Left lung (tissue), 10 donors: Measurements from ENCODE around the gene GPR107. TPM values are rescaled to one million over a fixed set of nuclear protein-coding genes. Genes with fewer than 3 reads are reported as not detected.

Experiments used
- ATAC-seq: fragments of 200-7000 bp; cut with Tn5 transposase; one replicate; pipeline ENCODE4 v1.9.1; 2020; ENCODE audit warnings: moderate library complexity
- DNase-seq, 4 donors: peaks; one replicate each; pipeline ENCODE4 v3.0.0-alpha.2; 2013 to 2020
- H3K27ac ChIP-seq, 2 donors: fragments of 200-600 bp; sonication (generic) in 1 of 2; one replicate each; pipeline versions ENCODE4 v1.5.0 to v1.8.0; 2020 to 2021
- H3K27me3 ChIP-seq, 2 donors: fragments of 200-600 bp; sonication (generic) in 1 of 2; one replicate each; pipeline versions ENCODE4 v1.5.0 to v1.8.0; 2020 to 2021
- H3K36me3 ChIP-seq, 2 donors: fragments of 200-600 bp; sonication (generic) in 1 of 2; one replicate each; pipeline versions ENCODE4 v1.5.0 to v1.8.0; 2020 to 2021
- H3K4me1 ChIP-seq, 2 donors: fragments of 200-600 bp; one replicate each; pipeline ENCODE4 v1.8.0; 2021
- H3K4me3 ChIP-seq, 2 donors: fragments of 200-600 bp; sonication (generic) in 1 of 2; one replicate each; pipeline versions ENCODE4 v1.5.0 to v1.8.0; 2020 to 2021; ENCODE audit warnings: mild to moderate bottlenecking in 1 of 2
- H3K9me3 ChIP-seq, 2 donors: fragments of 200-600 bp; sonication (generic) in 1 of 2; one replicate each; pipeline versions ENCODE4 v1.5.0 to v1.8.0; 2020 to 2021
- intact Hi-C, 2 donors: fragments of 100-400 bp; cut with DNase I; formaldehyde crosslinking; loops; one replicate each; pipeline versions ENCODE4 v1.11.2 to v1.14.2; 2022
- polyA plus RNA-seq, 6 donors: library from polyadenylated mRNA; unstranded; fragments of 120-200 nt; gene quantifications; one replicate each; pipeline ENCODE4 v1.2.1, GENCODE V29; 2013; ENCODE audit not compliant: insufficient read length in 6 of 6
- total RNA-seq, 2 donors: library from RNA; stranded (reverse); fragmentation: NEBNext Ultra II Directional; extraction: Animal tissue kit (Norgen Biotek cat#: 25700); gene quantifications; one replicate each; pipeline ENCODE4 v1.2.1, GENCODE V29; 2021
- TF ChIP-seq, protein P1 (sequence below), 2 donors: fragments of 200-600 bp; sonication (generic) in 1 of 2; IDR thresholded peaks; one replicate each; pipeline versions ENCODE4 v1.5.0 to v1.8.0; 2021; ENCODE audit warnings: antibody characterized with exemption in 2 of 2
- donor health status: DM: no; HTN: yes; CAD: no.
- donor health status: DM: no; HTN: no; CAD: no.

The GPR107 gene
- total and polyA plus RNA-seq, 8 donors = 43.0 to 52.4 (median 47.6) TPM

DNA sequence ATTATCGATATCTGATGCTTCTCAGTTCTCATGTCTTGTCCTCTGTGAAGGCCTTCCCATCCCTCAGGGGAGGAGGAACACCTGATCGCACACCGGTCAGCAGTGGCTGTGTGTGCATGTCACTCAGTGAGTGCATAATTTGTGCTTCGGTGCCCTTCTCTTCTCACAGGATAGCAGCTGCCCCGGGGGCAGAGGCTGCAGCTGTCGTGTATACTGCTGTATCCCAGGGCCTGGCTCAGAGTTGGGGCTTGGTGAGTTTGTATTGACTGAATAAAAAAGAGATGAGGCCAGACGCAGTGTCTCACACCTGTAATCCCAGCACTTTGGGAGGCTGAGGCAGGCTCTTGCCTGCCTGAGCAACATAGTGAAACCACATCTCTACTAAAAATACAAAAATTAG is 68.8 kb downstream of the GPR107 start:
- ATAC-seq (no peak), DNase-seq (no peak)
- intact Hi-C loops = loop anchor here in 1 of 2 donors (10.0 kb wide), 1 partner anchor 112 kb away; no protein-coding TSS in a partner anchor
- Histone ChIP-seq H3K4me1 (peaks cover 0 to 7% of the 10 kb centered on the region in 2 donors), H3K36me3 (peaks cover 0 to 86% of the 10 kb centered on the region in 2 donors), H3K9me3 (no peaks in the 10 kb centered on the region), H3K4me3 (no peak overlapping the region), H3K27ac (no peak overlapping the region), H3K27me3 (no peaks in the 10 kb centered on the region)
- TF ChIP-seq, protein P1, sequence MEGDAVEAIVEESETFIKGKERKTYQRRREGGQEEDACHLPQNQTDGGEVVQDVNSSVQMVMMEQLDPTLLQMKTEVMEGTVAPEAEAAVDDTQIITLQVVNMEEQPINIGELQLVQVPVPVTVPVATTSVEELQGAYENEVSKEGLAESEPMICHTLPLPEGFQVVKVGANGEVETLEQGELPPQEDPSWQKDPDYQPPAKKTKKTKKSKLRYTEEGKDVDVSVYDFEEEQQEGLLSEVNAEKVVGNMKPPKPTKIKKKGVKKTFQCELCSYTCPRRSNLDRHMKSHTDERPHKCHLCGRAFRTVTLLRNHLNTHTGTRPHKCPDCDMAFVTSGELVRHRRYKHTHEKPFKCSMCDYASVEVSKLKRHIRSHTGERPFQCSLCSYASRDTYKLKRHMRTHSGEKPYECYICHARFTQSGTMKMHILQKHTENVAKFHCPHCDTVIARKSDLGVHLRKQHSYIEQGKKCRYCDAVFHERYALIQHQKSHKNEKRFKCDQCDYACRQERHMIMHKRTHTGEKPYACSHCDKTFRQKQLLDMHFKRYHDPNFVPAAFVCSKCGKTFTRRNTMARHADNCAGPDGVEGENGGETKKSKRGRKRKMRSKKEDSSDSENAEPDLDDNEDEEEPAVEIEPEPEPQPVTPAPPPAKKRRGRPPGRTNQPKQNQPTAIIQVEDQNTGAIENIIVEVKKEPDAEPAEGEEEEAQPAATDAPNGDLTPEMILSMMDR (IDR thresholded peaks at IDR 0.05) = no peak

DNA sequence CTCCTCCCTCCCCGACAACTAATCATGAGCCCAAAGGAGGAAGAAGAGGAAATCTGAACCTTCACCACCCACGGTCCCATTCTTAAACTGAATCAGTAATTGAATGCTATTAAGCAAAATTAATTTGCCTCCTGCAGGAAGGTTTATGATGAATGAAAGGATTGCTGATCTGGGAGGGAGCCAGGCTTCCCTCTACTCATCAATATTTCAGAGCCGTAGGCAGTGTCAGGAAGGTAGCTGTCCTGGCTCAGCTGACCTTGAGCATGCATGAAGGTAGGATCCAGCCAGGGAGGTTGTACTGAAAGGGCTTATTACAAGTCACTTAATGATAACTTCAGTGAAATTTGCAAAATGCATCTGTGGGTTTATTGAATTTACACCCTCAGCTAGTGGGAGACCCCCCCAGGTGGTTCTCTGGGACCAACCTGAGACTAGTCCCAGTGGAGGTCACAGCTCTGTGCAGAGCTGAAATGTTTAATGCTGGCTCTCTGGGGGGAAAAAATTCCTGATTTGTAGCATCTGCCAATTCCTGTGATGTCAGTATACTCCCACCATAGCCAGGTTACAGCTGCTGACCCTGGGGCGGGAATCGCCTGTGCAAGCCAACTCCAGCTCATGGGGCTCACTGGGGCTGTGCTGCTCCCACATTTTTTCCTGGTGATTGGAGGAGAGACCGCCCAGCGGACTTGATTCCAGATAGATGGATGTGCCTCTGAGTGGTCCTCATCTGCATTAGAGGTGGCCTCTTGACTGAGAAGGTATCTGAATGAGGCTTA is 70.6 kb downstream of the GPR107 start:
- Histone ChIP-seq H3K27me3 (no peaks in the 10 kb centered on the region), H3K36me3 (peaks cover 0 to 88% of the 10 kb centered on the region in 2 donors), H3K27ac (no peak overlapping the region), H3K4me3 (no peak overlapping the region), H3K4me1 (peaks cover 11 to 25% of the 10 kb centered on the region in 2 donors), H3K9me3 (no peaks in the 10 kb centered on the region)
- TF ChIP-seq, protein P1 (IDR thresholded peaks at IDR 0.05) = no peak
- DNase-seq = no peak
- no peak for ATAC-seq
- intact Hi-C loops = loop anchor here in 1 of 2 donors (10.0 kb wide), 1 partner anchor 111 kb away; no protein-coding TSS in a partner anchor

DNA sequence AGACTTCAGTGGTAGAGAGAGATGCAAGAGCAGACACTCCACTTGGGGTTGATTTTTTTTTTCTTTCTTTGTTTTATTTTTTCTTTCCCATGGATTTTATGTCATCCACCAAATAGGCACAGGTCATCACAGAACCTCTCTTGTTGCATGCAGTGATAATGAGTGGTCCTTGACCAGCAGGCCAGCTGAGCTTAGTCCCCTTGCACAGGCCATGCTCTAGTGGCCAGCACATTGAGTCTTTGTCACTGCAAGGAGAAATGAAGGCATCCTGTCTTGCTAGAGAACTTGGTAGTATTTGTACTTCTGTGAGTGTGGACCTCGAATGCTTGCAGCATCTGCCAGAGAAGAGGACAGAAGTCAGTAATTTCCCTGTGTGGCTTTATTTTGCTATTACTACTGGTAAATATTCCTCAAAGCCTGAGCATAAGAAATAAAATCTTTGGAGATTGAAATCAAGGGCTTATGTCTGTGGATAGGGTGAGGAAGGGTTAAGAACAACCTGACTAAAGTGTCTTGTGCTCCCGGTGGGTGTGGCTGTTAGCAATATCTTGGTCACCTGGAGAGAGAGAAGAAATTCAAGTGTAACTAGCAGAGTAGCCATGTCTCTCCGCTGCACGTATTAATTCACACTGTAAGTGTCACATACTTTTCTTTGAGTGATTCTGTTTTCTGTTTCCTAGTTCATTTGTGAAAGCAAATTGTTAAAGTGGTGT is 73.2 kb downstream of the GPR107 start:
- H3K4me3 ChIP-seq = no peak overlapping the region
- TF ChIP-seq, protein P1 (IDR thresholded peaks at IDR 0.05) = no peak
- peaks cover 0 to 90% of the 10 kb centered on the region in 2 donors for H3K36me3 ChIP-seq
- no peaks in the 10 kb centered on the region for H3K9me3 ChIP-seq
- DNase-seq (no peak), ATAC-seq (peak; percentile 14)
- peaks cover 11 to 33% of the 10 kb centered on the region in 2 donors for H3K4me1 ChIP-seq
- H3K27me3 ChIP-seq = no peaks in the 10 kb centered on the region
- intact Hi-C loops = loop anchor here in 1 of 2 donors (10.0 kb wide), 1 partner anchor 108 kb away; no protein-coding TSS in a partner anchor
- no peak overlapping the region for H3K27ac ChIP-seq

GRCh38 chr9:130128251-130128650 is 74.5 kb downstream of the GPR107 start:
- intact Hi-C loops = loop anchor here in 1 of 2 donors (10.0 kb wide), 1 partner anchor 107 kb away; no protein-coding TSS in a partner anchor
- Histone ChIP-seq H3K27ac (peak overlapping the region; percentile 74 to 81), H3K4me1 (peaks cover 11 to 33% of the 10 kb centered on the region in 2 donors), H3K4me3 (no peak overlapping the region), H3K27me3 (no peaks in the 10 kb centered on the region), H3K9me3 (no peaks in the 10 kb centered on the region), H3K36me3 (peaks cover 0 to 90% of the 10 kb centered on the region in 2 donors)
- DNase-seq (no peak), ATAC-seq (peak; percentile 53)
- TF ChIP-seq, protein P1 (IDR thresholded peaks at IDR 0.05) = no peak
